ENCODE data around the gene KIF2A. TPM values are rescaled to one million over a fixed set of nuclear protein-coding genes. Genes with fewer than 3 reads are reported as not detected.

Gene KIF2A
- total and polyA plus RNA-seq, 9 of the 15 experiments (the other 6 are each of a cell fraction or from before 2014, with no cell fraction given), result 42.6 to 126 (median 77.6) TPM

DNA sequence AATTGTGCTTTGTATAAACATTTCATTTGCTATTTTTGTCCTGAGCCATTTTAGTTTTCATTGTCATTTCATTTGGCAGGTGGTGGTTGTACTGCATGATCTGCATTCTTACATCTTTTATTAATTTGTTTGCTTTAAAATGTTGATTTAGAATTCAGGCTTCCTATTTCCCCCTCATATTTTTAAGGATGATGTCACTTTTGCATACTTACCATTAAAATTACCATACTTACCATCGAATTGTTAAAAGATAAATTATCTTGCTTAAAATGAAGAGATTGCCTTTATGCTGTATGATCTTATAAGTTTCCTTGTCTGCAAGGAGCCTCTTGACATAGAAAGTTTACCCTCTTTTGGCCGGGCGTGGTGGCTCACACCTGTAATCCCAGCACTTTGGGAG, 66.6 kb downstream of the KIF2A start:
- no TSS peak for BruUV-seq (replicated peaks)
- POLR2A ChIA-PET, result no interaction called here
- CTCF ChIA-PET (ENCODE audit: low intra/inter-chr PET ratio), result no interaction called here
- no peak overlapping the region for H3K4me2 ChIP-seq (ENCODE audit: insufficient read depth, low read length)
- in situ Hi-C loops (cut with MboI), result no loop called here
- WGBS (ENCODE audit: insufficient coverage, low coverage, missing lambda C conversion rate), result 93% methylated on average over 3 of the region's 3 CpGs
- H3K27ac ChIP-seq (ENCODE audit: extremely low read depth, low read depth, low read length), result no peak overlapping the region
- no peaks in the 10 kb centered on the region for H4K20me1 ChIP-seq (replicated peaks; ENCODE audit: control insufficient read depth, insufficient read depth, low read length)
- DNase-seq (ENCODE audit: extremely low read depth in 1 of 4, low spot score in 3 of 4) (no peak), FAIRE-seq (no peak), ATAC-seq (no peak)
- peaks cover 80% of the 10 kb centered on the region for H3K36me3 ChIP-seq (ENCODE audit: control insufficient read depth, insufficient read depth, low read length)
- TF ChIP-seq RFX7 (CRISPR knock-in tag; IDR thresholded peaks at IDR 0.05), result no peak
- TF ChIP-seq, protein P1, sequence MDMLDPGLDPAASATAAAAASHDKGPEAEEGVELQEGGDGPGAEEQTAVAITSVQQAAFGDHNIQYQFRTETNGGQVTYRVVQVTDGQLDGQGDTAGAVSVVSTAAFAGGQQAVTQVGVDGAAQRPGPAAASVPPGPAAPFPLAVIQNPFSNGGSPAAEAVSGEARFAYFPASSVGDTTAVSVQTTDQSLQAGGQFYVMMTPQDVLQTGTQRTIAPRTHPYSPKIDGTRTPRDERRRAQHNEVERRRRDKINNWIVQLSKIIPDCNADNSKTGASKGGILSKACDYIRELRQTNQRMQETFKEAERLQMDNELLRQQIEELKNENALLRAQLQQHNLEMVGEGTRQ (CRISPR knock-in tag; IDR thresholded peaks at IDR 0.05), result no peak
- no peak for TF ChIP-seq IRF2 (CRISPR knock-in tag; IDR thresholded peaks at IDR 0.05)
- no peak for TF ChIP-seq STAT5A (IDR thresholded peaks at IDR 0.05; ENCODE audit: borderline replicate concordance, low read length)
- TF ChIP-seq POLR3A (IDR thresholded peaks at IDR 0.05; ENCODE audit: borderline replicate concordance, extremely low read depth, insufficient read depth, insufficient read length), result no peak
- intact Hi-C loops (cut with micrococcal nuclease), result no loop called here
- peaks cover 8 to 9% of the 10 kb centered on the region in 2 experiments for H3K4me1 ChIP-seq (replicated peaks in 1 of 2; ENCODE audit: control insufficient read depth in 2 of 2, insufficient read depth in 2 of 2, low read length in 2 of 2)
- H3K9me3 ChIP-seq (replicated peaks; ENCODE audit: control insufficient read depth, insufficient read depth, low read depth, low read length), result no peaks in the 10 kb centered on the region
- H3K9ac ChIP-seq (ENCODE audit: insufficient read depth in 1 of 2, low read depth in 2 of 2, low read length in 2 of 2), result no peak overlapping the region
- no peaks in the 10 kb centered on the region for H3K9me1 ChIP-seq (ENCODE audit: control insufficient read depth, insufficient read depth, low read length)
- no peaks in the 10 kb centered on the region for H3K27me3 ChIP-seq (ENCODE audit: control insufficient read depth in 2 of 2, insufficient read depth in 2 of 2, low read length in 2 of 2)
- H3K4me3 ChIP-seq, result no peak overlapping the region
- no peaks in the 10 kb centered on the region for H3K79me2 ChIP-seq (ENCODE audit: control insufficient read depth, insufficient read depth, low read length)
- H2AFZ ChIP-seq (ENCODE audit: low read depth, low read length), result no peak overlapping the region

DNA sequence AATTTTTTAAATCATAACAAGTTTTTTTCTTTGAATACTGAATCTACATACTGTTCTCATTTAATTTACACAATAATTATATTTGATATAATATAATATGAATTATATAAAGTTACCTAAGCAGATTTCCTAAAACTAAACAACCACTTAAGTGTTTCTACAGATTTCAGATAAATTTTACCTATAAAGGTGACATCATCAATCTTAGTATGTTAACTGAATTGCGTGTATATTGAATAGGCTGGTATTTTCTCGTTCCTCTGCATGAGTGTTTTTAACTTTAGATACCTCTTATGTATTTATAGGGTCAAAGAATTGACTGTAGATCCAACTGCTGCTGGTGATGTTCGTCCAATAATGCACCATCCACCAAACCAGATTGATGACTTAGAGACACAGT, 67.4 kb downstream of the KIF2A start:
- no peaks in the 10 kb centered on the region for H3K9me1 ChIP-seq (ENCODE audit: control insufficient read depth, insufficient read depth, low read length)
- no peak for TF ChIP-seq U2AF2 (optimal IDR thresholded peaks at IDR 0.05; ENCODE audit: low read depth, low read length)
- TF ChIP-seq, protein P2, sequence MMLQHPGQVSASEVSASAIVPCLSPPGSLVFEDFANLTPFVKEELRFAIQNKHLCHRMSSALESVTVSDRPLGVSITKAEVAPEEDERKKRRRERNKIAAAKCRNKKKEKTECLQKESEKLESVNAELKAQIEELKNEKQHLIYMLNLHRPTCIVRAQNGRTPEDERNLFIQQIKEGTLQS (IDR thresholded peaks at IDR 0.05), result peak; percentile 70
- TF ChIP-seq, protein P2 (CRISPR knock-in tag; conservative IDR thresholded peaks at IDR 0.05), result no peak
- no peak for TF ChIP-seq MIER1 (IDR thresholded peaks at IDR 0.05; ENCODE audit: low read depth)
- H3K27me3 ChIP-seq (ENCODE audit: control insufficient read depth in 2 of 2, insufficient read depth in 2 of 2, low read length in 2 of 2), result no peaks in the 10 kb centered on the region
- POLR2A ChIA-PET, result no interaction called here
- H2AFZ ChIP-seq (ENCODE audit: low read depth, low read length), result no peak overlapping the region
- no peak overlapping the region for H3K4me2 ChIP-seq (ENCODE audit: insufficient read depth, low read length)
- H3K36me3 ChIP-seq (ENCODE audit: control insufficient read depth, insufficient read depth, low read length), result peaks cover 83% of the 10 kb centered on the region
- BruUV-seq (replicated peaks), result no TSS peak
- no peaks in the 10 kb centered on the region for H3K79me2 ChIP-seq (ENCODE audit: control insufficient read depth, insufficient read depth, low read length)
- no peak for FAIRE-seq
- CTCF ChIA-PET (ENCODE audit: low intra/inter-chr PET ratio), result no interaction called here
- H3K9ac ChIP-seq (ENCODE audit: insufficient read depth in 1 of 2, low read depth in 2 of 2, low read length in 2 of 2), result no peak overlapping the region
- H3K27ac ChIP-seq (ENCODE audit: extremely low read depth, low read depth, low read length), result no peak overlapping the region
- in situ Hi-C loops (cut with MboI) (no loop called here), intact Hi-C loops (cut with micrococcal nuclease) (no loop called here)
- H4K20me1 ChIP-seq (replicated peaks; ENCODE audit: control insufficient read depth, insufficient read depth, low read length), result no peaks in the 10 kb centered on the region
- peaks cover 8 to 9% of the 10 kb centered on the region in 2 experiments for H3K4me1 ChIP-seq (replicated peaks in 1 of 2; ENCODE audit: control insufficient read depth in 2 of 2, insufficient read depth in 2 of 2, low read length in 2 of 2)
- H3K9me3 ChIP-seq (replicated peaks; ENCODE audit: control insufficient read depth, insufficient read depth, low read depth, low read length), result no peaks in the 10 kb centered on the region
- 94% methylated on average over 3 of the region's 3 CpGs for WGBS (ENCODE audit: insufficient coverage, low coverage, missing lambda C conversion rate)
- ATAC-seq, result no peak
- DNase-seq (ENCODE audit: extremely low read depth in 1 of 4, low spot score in 3 of 4), result no peak
- no peak overlapping the region for H3K4me3 ChIP-seq
